ENCODE results near the gene MYO16. TPM values are rescaled to one million over a fixed set of nuclear protein-coding genes. Genes with fewer than 3 reads are reported as not detected.

The MYO16 gene
- total and polyA plus RNA-seq, 2 experiments from 2014 or later, result 0.13 to 0.23 TPM

- H3K4me2 ChIP-seq, result no peak overlapping the region
- peak; percentile 43 for DNase-seq (ENCODE audit: low spot score)
- no peaks in the 10 kb centered on the region for H3K79me2 ChIP-seq
- TF ChIP-seq EZH2 (IDR thresholded peaks at IDR 0.05; ENCODE audit: borderline replicate concordance) (no peak), CTCF (IDR thresholded peaks at IDR 0.05; ENCODE audit: poor library complexity) (no peak), EZH2phosphoT487 (IDR thresholded peaks at IDR 0.05; ENCODE audit: low read depth, severe bottlenecking, unreplicated experiment) (no peak)
- 66% methylated on average over 4 of the region's 4 CpGs for whole genome bisulfite sequencing (ENCODE audit: low lambda C conversion rate, missing lambda C conversion rate)
- no peaks in the 10 kb centered on the region for H3K27me3 ChIP-seq
- H2AFZ ChIP-seq, result no peak overlapping the region
- no peaks in the 10 kb centered on the region for H3K4me1 ChIP-seq (ENCODE audit: insufficient read depth)
- H3K27ac ChIP-seq, result no peak overlapping the region
- H3K4me3 ChIP-seq, result no peak overlapping the region
- H3K36me3 ChIP-seq (replicated peaks; ENCODE audit: insufficient read depth, low read depth), result no peaks in the 10 kb centered on the region
- H3K9me3 ChIP-seq (ENCODE audit: low read depth), result no peaks in the 10 kb centered on the region
- no peaks in the 10 kb centered on the region for H4K20me1 ChIP-seq (ENCODE audit: insufficient read depth, poor library complexity, severe bottlenecking)
- no peaks in the 10 kb centered on the region for H3K9me2 ChIP-seq (replicated peaks; ENCODE audit: insufficient read depth)
Observed at GRCh38 chr13:108705031-108705430, 75.6 kb downstream of the MYO16 start.

- Histone ChIP-seq H3K4me2 (no peak overlapping the region), H3K79me2 (no peaks in the 10 kb centered on the region), H3K27ac (no peak overlapping the region), H3K27me3 (no peaks in the 10 kb centered on the region), H3K36me3 (replicated peaks; ENCODE audit: insufficient read depth, low read depth) (no peaks in the 10 kb centered on the region), H2AFZ (no peak overlapping the region), H3K4me1 (ENCODE audit: insufficient read depth) (no peaks in the 10 kb centered on the region), H3K4me3 (no peak overlapping the region), H4K20me1 (ENCODE audit: insufficient read depth, poor library complexity, severe bottlenecking) (no peaks in the 10 kb centered on the region), H3K9me3 (ENCODE audit: low read depth) (no peaks in the 10 kb centered on the region), H3K9me2 (replicated peaks; ENCODE audit: insufficient read depth) (no peaks in the 10 kb centered on the region)
- TF ChIP-seq CTCF (IDR thresholded peaks at IDR 0.05; ENCODE audit: poor library complexity) (no peak), EZH2 (IDR thresholded peaks at IDR 0.05; ENCODE audit: borderline replicate concordance) (no peak), EZH2phosphoT487 (IDR thresholded peaks at IDR 0.05; ENCODE audit: low read depth, severe bottlenecking, unreplicated experiment) (no peak)
- no peak for DNase-seq (ENCODE audit: low spot score)
- 67% methylated on average over 1 of the region's 1 CpG for WGBS (ENCODE audit: low lambda C conversion rate, missing lambda C conversion rate)
Observed at GRCh38 chr13:108707584-108707983, 78.2 kb downstream of the MYO16 start.

GRCh38 chr13:108708921-108709320 is 79.5 kb downstream of the MYO16 start:
- TF ChIP-seq CTCF (IDR thresholded peaks at IDR 0.05; ENCODE audit: poor library complexity), result no peak
- no peaks in the 10 kb centered on the region for H3K9me3 ChIP-seq (ENCODE audit: low read depth)
- H3K4me3 ChIP-seq, result no peak overlapping the region
- H2AFZ ChIP-seq, result no peak overlapping the region
- H3K27ac ChIP-seq, result no peak overlapping the region
- H3K79me2 ChIP-seq, result no peaks in the 10 kb centered on the region
- no peak overlapping the region for H3K4me2 ChIP-seq
- DNase-seq (ENCODE audit: low spot score), result no peak
- H4K20me1 ChIP-seq (ENCODE audit: insufficient read depth, poor library complexity, severe bottlenecking), result no peaks in the 10 kb centered on the region
- H3K27me3 ChIP-seq, result no peaks in the 10 kb centered on the region
- H3K4me1 ChIP-seq (ENCODE audit: insufficient read depth), result no peaks in the 10 kb centered on the region
- no peaks in the 10 kb centered on the region for H3K36me3 ChIP-seq (replicated peaks; ENCODE audit: insufficient read depth, low read depth)
- no peaks in the 10 kb centered on the region for H3K9me2 ChIP-seq (replicated peaks; ENCODE audit: insufficient read depth)
- WGBS (ENCODE audit: low lambda C conversion rate, missing lambda C conversion rate), result 63% methylated on average over 8 of the region's 8 CpGs

GRCh38 chr13:108711386-108711785 is 82.0 kb downstream of the MYO16 start:
- no peak overlapping the region for H3K4me3 ChIP-seq
- H3K4me2 ChIP-seq, result no peak overlapping the region
- H4K20me1 ChIP-seq (ENCODE audit: insufficient read depth, poor library complexity, severe bottlenecking), result no peaks in the 10 kb centered on the region
- TF ChIP-seq CTCF (IDR thresholded peaks at IDR 0.05; ENCODE audit: poor library complexity), result no peak
- no peak for TF ChIP-seq EZH2 (IDR thresholded peaks at IDR 0.05; ENCODE audit: borderline replicate concordance)
- no peak for TF ChIP-seq EZH2phosphoT487 (IDR thresholded peaks at IDR 0.05; ENCODE audit: low read depth, severe bottlenecking, unreplicated experiment)
- no peak overlapping the region for H3K27ac ChIP-seq
- no peaks in the 10 kb centered on the region for H3K4me1 ChIP-seq (ENCODE audit: insufficient read depth)
- 90% methylated on average over 6 of the region's 6 CpGs for WGBS (ENCODE audit: low lambda C conversion rate, missing lambda C conversion rate)
- H3K36me3 ChIP-seq (replicated peaks; ENCODE audit: insufficient read depth, low read depth), result no peaks in the 10 kb centered on the region
- no peaks in the 10 kb centered on the region for H3K79me2 ChIP-seq
- no peak overlapping the region for H2AFZ ChIP-seq
- H3K9me2 ChIP-seq (replicated peaks; ENCODE audit: insufficient read depth), result no peaks in the 10 kb centered on the region
- H3K9me3 ChIP-seq (ENCODE audit: low read depth), result no peaks in the 10 kb centered on the region
- no peaks in the 10 kb centered on the region for H3K27me3 ChIP-seq
- DNase-seq (ENCODE audit: low spot score), result no peak

All from hepatocyte (in vitro differentiated cells).